ENCODE data around the gene DISC1.

The DISC1 gene

DNA sequence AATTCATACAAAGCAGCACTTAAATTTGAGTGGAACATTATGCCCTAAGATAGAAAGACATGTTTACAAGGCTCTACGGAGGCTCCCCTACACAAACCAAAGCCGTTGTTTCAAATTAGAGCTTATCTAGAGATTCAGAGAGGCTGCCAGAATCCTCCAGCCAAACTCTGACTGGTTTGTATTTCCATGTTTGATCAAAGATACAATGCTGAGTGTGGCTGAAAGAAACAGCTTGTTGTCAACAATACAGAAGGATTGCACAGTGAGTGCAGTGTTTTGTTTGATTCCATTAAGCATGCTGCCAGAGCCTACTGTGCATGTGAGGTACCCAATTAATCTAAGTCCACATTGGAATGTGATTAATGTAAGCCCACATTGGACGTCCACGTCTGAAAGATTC, 402.7 kb downstream of the DISC1 start:
- no peak for DNase-seq

DNA sequence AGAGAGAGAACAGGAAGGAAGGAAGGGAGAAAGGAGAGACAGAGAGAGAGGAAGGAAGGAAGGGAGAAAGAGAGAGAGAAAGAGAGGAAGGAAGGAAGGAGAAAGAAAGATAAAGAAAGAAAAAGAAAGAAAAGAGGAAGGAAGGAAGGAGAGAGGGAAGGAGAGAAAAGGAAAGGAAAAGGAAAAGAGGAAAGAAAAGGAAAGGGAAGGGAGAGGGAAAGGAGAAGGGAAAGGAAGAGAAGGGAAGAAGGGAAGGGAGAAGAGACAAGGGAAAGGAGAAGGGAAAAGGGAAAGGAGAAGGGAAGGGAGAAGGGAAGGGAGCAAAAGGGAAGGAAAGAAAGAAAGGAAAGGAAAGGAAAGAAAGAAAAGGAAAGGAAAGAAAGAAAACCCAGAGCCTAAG, 404.6 kb downstream of the DISC1 start:
- no peak for DNase-seq

DNA sequence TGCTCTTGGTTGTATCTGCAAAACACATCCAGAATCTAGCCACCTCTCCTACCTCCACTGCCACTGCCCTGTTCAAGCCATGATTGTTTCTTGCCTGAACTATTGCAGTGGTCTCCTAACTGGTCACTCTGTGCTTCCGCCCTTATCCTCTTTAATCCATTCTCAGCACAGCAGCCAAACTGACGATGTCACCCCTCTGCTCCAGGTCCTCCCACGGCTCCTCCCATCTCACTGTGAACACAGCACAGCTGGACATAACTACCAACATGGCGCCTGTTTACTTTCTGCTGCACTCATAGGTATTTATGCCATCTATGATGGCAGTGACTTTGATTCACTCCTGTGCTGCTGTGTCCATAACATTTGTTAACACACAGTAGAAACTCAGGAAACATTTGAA, 406.7 kb downstream of the DISC1 start:
- no peak for DNase-seq

DNA sequence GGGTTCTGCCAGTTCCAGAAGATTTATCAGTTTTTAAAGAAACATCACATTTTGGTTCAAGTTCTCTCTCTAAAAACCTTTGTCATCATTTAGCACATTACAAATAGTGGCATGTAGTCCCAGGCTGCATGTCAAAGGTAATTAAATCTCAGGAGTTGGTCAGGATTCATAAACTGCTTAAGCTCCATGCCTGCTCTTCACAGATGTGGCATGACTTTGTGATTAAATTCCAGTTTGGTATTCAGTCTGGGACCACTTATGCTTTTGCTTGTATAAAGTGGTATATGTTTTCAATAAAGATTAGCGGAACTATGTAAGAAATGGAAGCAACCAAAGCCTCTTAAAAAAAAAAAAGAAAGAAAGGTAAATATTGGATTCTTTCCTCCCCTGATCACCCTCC, 408.0 kb downstream of the DISC1 start:
- no peak for DNase-seq

DNA sequence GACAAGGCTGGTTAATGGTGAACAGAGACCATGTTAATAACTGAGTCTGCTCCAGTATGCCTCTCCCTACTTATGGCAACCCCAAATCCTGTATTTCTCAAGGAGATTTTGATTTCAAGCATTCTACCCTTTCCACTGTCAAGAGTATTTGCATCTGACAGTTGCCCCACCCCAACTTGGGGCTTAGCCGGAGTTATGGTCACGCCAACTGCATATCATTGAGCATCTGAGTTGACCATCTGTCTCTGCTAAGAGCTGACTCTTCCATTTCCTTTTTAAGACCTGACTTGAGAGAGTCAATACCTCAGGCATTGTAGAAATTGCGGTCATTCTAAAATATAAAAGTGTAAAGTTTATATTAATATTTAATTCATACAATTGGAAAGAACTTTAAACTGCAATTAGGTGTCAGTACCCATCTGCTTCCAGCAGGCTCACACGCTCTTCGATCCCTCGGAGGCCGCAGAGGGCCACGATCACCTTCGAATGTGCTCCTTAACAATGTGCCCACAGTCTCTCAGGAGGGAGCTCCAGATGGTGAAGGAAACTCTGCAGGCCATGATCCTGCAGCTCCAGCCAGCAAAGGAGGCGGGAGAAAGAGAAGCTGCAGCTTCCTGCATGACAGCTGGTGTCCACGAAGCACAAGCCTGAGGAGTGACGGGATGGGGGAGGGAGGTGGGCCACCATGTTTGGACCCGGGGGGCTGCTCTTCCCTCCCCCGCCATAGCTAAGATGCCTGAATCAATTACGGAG, 409.8 kb downstream of the DISC1 start:
- DNase-seq: peak; percentile 5

DNA sequence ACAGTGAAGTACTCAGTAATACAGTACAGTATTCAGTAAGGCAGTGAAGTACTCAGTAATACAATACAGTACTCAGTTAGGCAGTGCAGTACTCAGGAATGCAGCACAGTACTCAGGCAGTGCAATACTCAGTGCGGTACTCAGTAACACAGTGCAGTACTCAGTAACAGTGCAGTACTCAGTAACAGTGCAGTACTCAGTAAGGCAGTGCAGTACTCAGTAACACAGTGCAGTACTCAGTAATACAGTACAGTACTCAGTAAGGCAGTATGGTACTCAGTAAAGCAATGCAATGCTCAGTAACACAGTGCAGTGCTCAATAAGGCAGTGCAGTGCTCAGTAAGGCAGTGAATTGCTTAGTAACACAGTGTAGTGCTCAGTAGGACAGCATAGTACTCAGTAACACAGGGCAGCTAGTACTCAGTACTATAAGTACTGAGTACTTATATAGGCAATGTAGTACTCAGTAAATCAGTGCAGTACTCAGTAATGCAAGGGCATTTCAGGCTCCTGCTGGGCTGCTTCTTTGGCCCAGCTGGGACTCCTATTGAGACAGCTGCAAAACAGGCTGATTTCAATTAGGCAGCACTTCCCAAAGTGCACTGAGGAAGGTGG, 411.3 kb downstream of the DISC1 start:
- DNase-seq: no peak

DNA sequence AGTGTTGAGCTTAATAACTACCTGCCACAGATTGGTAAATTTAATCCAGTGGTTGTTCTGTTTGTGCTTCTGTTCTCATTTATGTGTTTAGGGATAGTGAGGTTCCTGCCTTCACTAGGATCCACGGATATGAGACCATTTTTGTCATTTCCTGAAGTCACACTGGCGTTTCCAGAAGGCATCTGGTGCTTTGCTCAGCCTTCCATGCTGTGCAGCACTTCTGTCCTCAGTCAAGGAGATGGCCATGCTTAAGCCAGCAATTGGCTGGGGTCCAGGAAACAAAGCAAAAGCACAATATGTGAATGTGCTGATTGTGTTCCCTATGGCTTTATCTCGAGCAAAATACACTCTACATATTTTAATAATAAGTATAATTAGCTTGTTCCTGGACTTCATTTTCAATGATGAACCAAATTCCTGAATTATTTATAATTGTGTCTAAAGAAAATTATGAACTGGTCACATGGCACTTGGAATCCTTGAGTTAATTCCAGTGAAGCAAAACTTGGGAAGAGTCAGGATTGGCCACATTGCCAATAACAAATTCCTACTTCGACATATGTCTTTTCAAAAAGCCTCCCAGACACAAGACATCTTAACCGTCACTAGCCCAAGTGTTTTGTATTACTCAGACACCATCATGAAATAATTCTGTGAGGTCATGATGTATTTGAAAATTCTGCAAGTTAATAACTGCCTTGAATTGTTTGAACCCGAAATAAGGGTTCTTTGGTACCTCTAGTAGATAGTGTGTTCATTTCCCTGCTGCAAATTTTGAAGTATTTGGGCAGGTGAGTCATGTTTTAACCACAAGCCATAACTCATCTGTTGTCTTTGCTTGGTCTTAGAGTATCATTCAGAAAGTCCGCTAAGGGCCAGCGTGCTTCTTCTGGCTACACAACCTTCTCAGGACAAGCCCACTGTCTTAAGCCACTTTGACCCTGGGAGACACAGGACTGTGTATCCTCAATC, 412.4 kb downstream of the DISC1 start:
- peak; percentile 16 for DNase-seq

DNA sequence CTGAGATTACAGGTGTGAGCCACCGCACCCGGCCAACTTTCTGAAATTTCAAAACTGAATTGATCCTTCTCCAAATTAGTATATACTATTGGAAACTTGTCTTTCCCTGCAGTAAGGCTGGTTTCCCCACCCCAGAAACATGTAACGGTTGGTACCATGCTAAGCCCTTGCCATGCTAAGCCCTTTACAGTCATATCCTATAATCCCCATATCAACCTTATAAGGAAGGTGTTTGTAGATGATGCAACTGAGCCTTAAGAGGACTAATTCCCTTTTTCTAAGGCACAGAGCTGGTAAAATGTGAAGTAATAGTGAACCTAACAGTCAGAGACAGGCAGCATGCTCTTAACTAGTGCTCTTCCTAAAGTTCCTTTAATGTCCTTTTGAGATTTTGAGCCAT, 413.7 kb downstream of the DISC1 start:
- DNase-seq: no peak

DNA sequence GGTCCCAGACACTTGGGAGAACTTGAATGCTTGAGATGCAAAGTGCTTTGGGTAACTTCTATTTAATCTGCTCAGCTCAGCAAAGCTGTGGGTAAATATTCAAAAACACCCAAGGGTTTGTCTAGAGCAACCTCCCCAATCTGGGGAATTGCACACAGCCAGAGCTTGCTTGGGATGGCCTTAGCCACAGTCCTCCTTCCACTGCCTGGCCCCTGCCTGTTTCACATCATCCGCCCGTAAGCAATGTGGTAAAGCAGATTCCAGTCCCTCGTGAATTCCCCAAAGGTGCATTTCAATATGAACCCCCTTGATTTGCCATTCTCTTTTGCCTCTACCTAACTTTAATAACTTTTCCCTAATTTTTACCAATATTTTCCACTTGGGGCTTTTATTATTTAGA, 418.1 kb downstream of the DISC1 start:
- no peak for DNase-seq

DNA sequence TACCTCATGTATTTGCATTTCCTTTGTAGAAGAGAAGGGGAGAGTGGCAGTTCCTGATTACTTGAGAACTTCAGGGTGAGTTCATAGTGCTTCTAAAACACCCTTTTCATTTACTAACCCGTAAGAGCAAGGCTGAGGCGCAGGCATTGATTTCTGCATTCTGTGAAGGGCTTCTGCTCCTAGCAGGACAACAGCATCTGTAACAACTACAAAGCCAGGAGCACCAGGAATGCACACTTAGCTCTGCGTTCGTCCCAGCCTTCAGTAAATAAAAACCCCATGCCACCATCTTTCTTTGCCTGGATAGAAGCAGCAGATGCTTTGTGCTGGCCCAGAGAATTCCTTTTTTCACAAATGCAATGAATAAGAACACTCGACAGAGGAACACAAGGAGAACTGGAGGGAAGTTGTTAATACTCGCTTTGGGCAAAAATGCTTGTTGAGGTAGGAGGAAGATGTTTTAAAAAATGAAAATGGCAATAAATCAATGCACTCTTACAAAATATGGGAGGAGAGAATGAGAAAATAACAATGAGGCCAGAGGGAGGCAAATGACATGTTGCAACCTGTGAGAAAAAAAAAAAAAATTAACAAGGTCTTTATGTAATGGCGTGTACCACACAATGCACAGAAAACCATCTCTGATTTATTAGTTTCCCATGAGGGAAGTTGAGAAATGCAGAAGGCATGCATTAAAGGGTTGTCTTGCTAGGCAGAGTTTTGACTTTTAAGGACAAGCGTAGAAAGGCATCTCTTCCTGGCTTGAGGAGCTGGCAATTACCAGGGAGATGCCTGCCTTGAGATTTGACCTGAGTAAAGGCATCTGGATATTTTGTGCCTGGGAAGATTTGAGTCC, 418.8 kb downstream of the DISC1 start:
- no peak for DNase-seq

DNA sequence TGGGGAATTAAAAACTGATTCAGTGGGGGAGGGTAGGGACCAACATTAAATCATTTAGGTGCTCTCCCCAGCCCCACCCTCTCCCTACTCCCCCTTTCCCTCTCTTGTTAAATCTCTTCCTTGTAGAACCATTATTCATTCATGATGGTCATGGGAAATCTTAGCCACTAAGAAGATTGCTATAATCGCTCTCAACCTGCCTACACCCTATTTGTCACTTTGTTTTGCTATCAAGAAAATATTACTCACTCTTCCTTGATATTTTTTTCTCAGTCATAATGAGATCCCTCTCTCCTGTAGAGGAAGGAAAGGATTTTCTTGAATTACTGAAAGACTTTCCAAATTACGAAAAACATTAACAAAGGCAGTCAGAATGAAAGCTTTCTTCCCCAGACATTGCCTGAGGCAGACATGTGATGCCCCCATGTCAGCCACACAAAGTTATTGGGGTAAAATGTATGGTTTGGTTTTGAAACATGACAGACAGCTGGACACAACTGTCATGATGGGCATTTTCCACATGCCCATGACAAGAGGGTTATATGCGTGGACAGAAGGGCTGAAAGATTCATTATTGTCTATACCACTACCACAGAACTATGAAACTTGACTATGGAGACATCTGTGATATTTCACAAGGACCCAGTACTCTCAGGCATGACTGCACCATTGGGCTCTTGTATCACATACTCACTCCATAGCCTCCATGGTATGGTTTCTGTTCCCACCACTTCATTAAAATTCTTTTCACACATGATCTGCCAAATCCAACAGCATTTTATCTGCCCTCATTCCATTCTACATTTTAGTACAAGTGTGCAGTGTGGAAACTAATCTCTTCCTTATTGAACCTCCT, 420.1 kb downstream of the DISC1 start:
- DNase-seq: no peak

DNA sequence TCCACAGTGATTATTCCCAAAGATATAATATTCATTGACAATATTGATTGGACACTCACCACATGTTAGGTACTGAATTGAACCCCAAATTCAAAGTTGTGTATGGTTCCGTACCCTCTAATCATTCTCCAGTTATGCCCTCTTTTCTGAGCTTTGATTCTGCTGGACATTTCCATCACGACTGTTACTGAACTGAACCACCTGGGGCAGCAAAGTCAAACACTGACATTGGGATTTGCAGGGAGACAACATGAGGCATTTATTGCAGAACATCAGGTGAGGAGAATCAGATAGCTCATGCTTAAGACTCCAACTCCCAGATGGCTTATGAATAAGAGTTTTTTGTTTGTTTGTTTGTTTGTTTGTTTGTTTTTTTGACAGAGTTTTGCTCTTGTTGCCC, 420.9 kb downstream of the DISC1 start:
- no peak for DNase-seq

DNA sequence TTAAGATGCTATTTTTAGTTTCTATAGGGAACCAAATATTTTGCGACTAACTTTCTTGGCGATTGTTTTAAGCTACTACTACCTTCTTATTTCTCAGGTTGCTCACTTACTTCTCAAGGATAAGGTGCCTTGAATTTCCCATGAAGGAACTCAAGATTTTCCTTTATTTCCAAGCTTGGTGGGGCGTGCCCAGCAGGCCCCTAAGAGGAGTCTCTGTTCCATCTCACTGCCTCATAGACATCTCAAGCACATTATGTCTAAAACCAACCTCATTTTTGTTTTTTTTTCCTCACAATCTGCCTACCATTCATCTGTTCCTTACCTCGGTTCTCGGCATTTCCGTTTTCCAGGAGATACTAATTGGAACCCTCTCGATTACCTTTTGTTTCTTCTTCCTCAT, 421.9 kb downstream of the DISC1 start:
- DNase-seq: no peak

DNA sequence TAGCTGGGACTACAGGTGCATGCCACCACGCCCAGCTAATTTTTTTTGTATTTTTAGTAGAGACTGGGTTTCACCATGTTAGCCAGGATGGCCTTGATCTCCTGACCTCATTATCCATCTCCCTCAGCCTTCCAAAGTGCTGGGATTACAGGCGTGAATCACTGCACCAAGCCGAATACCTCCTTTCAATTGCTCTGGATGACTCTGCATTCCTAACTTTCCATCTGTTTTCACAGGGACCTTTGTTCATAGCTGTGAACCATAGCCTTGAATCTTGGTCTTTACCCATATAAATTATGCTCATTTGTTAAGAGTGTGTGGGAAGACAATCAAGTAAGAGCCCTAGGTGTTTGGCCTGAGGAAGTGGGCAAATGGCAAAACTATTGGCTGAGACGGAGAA, 422.7 kb downstream of the DISC1 start:
- no peak for DNase-seq

DNA sequence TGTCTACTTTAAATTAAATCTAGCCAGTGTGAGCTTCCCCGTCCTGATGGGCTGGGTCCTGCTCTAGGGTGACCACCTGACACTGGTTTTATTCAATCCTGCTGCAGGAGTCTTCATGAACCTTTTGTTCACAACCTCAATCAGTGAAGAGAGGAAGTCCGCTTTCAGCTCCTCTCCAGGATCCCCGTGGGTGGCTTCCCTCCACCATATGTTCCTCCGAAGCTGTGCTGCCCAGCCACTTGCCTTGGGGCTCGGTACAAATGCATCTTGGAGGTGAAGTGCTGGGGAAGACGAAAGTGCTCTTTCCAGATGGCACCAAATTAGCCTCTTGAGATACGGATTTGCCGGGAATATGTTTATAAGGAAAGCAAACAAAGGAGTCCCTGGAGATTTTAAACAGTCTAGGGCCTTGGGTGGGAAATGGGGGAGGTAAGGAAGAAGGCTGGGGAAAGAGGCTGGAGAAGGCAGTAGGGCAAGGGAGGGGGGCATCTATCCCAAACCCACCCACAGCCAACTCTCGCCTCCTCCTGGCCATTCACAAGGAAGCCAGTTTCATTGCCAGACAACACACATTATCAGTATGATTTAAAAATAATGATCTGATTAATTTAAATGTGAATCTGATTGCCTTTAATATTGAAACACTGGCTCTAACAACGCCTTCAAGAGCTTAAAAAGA, 430.8 kb downstream of the DISC1 start:
- DNase-seq: no peak

DNA sequence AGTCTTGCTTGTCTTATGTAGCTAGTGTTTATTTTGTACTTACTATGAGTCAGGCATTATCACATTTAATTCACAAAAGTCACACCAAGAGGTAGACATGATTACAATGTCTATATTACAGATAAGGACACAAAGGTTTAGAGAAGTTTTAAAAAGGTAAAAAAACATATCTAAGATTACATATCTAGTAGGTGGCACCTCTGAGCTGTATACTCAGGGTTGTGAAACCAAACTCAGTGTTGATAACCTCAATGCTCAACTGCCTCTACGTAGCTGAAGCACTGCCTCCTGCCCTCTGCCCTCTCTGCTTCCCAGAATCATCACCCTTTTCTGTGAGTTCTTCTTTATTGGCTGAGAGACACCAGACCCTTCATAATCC, 431.3 kb downstream of the DISC1 start:
- no peak for DNase-seq

DNA sequence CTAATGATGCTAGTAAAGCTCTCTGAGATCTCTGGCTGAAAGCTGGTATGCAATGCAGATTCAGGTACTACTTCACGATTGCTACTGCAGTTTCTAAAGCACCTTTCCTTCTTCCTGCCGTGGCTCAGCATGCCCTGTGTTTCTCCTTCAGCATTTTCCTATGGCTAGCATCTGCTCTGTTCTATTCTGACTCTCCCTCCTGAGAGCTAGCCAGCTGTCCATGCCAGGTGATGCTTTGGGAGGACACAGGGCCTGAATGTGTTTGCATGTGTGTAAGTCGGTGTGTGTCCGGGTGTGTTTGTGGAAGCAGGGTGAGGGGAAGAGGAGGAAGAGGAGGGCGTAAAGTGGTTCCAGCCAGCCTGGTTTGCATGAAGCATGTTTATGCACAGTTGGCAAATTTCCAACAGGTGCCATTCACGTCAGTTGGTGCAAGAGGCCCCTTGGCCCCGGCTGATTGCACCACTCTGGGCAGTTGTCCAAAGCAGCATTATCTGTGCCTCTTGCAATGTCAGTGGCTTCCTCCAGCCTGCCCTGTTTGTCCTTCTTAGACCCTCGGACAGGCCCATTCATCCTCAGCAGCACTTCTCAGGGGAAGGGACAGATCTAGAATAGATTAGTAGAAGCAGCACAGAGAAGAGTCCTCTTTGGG, 433.3 kb downstream of the DISC1 start:
- DNase-seq: no peak

DNA sequence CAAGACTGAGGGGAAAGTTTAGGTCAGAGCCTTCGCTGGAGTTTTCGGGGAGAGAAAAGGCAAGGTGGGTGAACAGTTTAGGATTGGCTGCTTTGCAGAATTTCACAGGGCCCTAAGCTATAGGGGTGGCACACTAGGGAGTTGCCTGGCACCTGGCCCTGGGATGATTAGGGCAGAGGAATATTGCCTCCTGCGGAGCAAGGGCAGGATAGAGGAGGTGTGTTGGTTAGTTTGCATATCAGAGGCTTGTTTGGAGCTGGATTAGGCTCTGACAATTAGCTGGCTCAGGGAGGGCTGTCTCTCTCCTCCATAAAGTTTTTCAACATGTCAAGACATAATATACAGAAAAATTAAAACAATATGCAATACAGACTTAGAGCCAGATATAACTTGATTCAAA, 436.4 kb downstream of the DISC1 start:
- no peak for DNase-seq

DNA sequence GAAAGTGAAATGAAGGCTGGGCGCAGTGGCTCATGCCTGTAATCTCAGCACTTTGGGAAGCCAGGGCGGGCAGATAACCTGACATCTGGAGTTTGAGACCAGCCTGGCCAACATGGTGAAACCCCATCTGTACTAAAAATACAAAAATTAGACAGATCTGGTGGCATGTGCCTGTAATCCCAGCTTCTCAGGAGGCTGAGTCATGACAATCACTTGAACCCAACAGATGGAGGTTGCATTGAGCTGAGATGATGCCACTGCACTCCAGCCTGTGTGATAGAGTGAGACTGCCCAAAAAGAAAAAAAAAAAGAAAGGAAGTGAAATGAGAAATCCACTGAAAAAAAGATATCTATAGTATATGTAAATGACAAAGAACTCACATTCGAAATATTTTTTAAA, 439.9 kb downstream of the DISC1 start:
- DNase-seq: peak; percentile 59

DNA sequence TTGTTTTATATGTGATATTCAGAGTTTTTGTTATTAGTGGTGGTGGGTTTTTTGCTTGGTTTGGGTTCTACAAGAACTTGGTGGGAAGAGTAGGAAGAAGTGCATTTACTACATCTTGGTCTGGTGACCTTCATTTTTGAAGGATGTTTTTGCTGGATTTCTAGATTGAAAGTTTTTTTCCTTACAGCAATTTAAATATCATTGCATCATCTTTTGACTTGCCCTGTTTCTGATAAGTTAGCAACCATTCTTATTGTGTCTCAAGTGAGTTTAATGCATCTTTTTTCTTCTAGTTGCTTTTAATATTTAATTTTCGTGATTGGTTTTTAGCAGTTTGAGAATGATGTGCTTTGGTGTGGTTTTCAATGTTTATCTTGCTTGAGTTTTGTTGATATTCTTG, 447.7 kb downstream of the DISC1 start:
- DNase-seq: no peak

DNA sequence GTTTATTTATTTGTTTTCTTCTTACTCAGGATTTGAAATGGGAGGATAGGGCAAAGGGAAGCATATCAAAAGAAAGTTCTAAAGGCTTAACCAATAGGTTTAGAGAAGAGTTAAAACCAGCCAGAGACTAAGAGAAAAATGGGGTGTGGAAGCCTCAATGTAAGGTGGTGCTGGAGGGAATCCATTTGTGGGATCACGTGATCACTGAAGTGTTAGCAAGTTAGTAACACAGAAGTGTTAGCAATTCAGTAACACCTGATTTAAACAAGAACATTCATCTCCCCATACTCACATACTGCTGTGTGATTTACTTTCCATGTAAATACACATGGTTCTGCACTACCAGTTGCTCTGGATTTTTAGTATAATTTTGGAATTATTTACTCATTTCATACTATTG, 451.2 kb downstream of the DISC1 start:
- no peak for DNase-seq

Measured in NCI-H1694 (cell line).